GM10847 (cell line): Measurements from ENCODE around the gene CCDC88C.

Experiments
- POLR2A ChIP-seq: IDR thresholded peaks from 2 replicates; pipeline ENCODE4 v1.6.1; 2011; ENCODE audit not compliant: insufficient read length; ENCODE audit errors: extremely low read depth

CCDC88C gene

GRCh38 chr14:91364524-91365270 lies 52.9 kb downstream of the CCDC88C start:
- TF ChIP-seq POLR2A, result no peak

- TF ChIP-seq POLR2A, result no peak
Measured at GRCh38 chr14:91363776-91364523, 53.7 kb downstream of the CCDC88C start.

GRCh38 chr14:91361233-91361811 lies 56.3 kb downstream of the CCDC88C start:
- no peak for TF ChIP-seq POLR2A

GRCh38 chr14:91360490-91361232 lies 57.0 kb downstream of the CCDC88C start:
- no peak for TF ChIP-seq POLR2A

GRCh38 chr14:91358654-91359220 lies 58.9 kb downstream of the CCDC88C start:
- TF ChIP-seq POLR2A, result no peak

- TF ChIP-seq POLR2A, result no peak
Measured at GRCh38 chr14:91358025-91358319, 59.6 kb downstream of the CCDC88C start.

GRCh38 chr14:91357272-91358024 lies 60.2 kb downstream of the CCDC88C start:
- no peak for TF ChIP-seq POLR2A

- TF ChIP-seq POLR2A, result no peak
Measured at GRCh38 chr14:91356181-91356763, 61.3 kb downstream of the CCDC88C start.

GRCh38 chr14:91354979-91355685 lies 62.5 kb downstream of the CCDC88C start:
- no peak for TF ChIP-seq POLR2A

- TF ChIP-seq POLR2A, result no peak
Measured at GRCh38 chr14:91354221-91354916, 63.3 kb downstream of the CCDC88C start.

GRCh38 chr14:91352728-91353692 lies 64.6 kb downstream of the CCDC88C start:
- no peak for TF ChIP-seq POLR2A

- TF ChIP-seq POLR2A, result no peak
Measured at GRCh38 chr14:91352053-91352452, 65.6 kb downstream of the CCDC88C start.
